Measurements from ENCODE around the gene ARID1A.

DNA sequence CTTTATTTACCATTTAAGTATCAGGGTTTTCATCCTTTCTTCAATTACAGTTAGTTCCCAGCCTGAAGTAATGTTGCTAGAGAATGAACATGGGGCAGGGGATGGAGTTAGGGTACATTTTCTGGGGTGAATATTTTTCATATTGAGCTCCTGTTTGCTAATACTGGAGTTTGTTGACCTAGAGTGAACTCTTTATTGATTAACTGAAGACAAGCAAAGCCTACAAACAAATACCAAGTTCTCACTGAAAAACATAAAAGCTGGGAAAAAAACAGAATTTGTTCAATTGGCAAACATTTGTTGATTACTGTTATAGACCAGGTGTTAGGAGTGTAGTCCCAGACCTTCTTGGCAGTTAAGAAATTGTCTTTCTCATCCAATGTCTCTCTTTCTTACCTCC lies 63.7 kb downstream of the ARID1A start:
- no peak for TF ChIP-seq POLR2A (IDR thresholded peaks at IDR 0.05)
- TF ChIP-seq, protein P1, sequence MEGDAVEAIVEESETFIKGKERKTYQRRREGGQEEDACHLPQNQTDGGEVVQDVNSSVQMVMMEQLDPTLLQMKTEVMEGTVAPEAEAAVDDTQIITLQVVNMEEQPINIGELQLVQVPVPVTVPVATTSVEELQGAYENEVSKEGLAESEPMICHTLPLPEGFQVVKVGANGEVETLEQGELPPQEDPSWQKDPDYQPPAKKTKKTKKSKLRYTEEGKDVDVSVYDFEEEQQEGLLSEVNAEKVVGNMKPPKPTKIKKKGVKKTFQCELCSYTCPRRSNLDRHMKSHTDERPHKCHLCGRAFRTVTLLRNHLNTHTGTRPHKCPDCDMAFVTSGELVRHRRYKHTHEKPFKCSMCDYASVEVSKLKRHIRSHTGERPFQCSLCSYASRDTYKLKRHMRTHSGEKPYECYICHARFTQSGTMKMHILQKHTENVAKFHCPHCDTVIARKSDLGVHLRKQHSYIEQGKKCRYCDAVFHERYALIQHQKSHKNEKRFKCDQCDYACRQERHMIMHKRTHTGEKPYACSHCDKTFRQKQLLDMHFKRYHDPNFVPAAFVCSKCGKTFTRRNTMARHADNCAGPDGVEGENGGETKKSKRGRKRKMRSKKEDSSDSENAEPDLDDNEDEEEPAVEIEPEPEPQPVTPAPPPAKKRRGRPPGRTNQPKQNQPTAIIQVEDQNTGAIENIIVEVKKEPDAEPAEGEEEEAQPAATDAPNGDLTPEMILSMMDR (IDR thresholded peaks at IDR 0.05): no peak

Measured in heart left ventricle (tissue), 13 donors.